HT1080 (cell line): Measurements from ENCODE around the gene PPFIA1. TPM values are rescaled to one million over a fixed set of nuclear protein-coding genes. Genes with fewer than 3 reads are reported as not detected.
"Not testable (repeated sequence)": the region's sequence is repeated elsewhere in the genome, so short reads cannot be mapped to it uniquely, and the experiment has no call there.

Source experiments
- DNase-seq: peaks from one replicate; pipeline ENCODE4 v3.0.0-alpha.2; 2015; ENCODE audit warnings: low read depth
- total RNA-seq: library from RNA; depleted of rRNA; stranded (reverse); fragments of >200 nt; shearing (Covaris generic); gene quantifications from 2 replicates; pipeline ENCODE4 v1.2.3, GENCODE V29; 2014

PPFIA1 gene
- total RNA-seq, 1 experiment from 2014 or later: 27.7 TPM

DNA sequence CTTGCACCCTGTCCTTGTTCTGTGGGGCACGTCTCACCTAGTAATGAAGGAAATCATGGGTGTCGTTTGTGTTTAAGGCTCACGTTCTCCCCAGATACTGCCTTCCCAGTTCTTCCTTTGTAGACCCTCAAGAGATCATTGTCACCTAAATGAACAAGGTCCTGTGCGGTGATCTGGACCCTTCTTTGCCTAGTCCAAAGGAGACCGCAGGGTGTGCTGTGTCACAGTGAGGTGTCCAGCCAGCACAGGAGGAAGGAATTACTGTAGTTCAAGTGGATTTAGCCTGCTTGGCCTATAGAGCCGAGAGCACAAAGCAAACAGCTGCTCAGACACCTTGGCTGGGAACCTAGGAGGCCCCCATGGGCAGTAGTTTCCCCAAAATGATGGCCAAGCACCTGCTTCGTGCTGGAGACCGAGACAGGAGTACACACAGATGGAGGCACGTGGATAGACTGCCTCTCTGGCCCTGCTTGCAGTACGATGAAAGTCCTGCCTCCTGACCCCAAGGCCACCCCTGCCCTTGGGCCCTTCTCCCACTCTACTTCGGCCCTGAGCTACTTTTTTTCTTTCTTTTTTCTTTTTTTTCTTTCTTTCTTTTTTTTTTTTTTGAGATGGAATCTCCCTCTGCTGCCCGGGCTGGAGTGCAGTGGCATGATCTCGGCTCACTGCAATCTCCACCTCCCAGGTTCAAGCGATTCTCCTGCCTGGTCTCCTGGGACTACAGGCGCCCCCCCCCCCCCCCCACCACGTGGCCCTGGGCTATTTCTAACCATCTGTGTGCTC is 19.4 kb upstream of the PPFIA1 start:
- no peak for DNase-seq

DNA sequence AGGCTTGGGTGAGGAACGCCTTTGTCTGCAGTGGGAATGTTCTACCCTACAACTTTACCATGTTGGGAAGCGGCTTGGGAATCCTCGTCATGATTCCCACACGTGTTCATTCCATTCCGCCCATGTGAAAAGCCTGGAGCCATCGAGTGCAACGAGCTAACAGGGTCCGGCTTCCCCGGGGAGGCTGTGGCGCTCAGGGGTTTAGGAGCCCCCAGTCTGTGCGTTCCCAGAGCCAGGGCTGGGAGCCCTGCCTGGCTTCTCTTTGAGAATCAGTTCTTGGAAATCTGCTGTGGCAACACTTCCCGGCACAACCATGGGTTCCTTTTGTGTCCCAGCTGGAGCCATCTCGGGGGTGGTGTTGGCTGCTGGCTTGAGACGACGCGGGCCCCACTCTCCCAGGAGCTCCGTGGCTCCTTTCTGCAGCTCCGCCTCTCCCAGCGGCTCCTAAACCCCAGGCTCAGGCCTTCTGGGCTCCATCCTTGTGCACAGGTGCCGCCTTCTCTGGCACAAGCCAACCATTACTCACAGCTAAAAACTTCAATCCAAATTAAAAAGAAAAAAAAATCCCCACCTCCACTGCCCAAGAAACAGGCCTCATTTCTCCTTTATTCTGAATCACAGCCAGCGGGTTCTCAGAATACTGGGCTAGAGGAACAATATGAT is 18.7 kb upstream of the PPFIA1 start:
- DNase-seq: no peak

DNA sequence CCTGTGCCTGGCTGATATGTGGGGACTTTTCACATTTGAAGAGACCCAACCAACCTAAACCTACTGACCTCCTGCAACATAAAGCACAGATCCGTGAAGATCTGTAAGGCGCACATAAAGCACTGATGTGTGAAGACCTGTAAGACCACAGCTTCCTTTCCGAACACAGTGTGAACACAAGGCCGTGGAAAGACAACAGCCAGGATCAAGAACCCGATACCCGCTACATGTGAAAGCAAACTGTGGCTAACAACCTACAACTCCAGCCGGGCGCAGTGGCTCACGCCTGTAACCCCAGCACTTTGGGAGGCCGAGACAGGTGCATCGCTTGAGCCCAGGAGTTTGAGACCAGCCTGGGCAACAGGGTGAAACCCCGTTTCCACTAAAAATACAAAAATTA is 17.6 kb upstream of the PPFIA1 start:
- no peak for DNase-seq

DNA sequence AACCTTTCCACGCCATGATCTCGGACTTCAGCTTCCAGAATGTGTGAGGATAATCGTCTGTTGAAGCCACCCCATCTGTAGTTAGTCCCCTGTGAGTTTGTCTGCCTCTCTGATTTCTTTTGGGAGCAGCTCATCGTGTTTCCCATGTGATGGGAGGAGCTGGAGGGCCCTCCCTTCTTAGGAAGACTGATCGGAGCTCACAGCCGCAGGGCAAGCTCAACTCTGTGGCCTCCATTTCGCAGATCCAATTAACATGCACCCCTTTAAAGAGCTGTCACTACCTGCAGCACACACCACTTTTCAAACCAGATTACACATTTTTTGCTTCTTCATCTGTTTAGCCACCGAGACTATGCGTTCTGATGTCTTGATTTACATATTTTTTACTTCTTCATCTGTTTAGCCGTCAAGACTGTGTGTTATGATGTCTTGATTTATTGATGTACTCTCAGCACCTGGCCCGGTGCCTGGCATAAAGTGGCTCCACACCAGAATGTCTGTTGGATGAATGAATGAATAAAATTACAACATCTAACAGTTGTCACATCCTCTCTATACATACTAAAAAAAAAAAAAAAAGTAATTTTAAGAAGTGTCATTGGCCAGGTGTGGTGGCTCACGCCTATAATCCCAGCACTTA is 14.9 kb upstream of the PPFIA1 start:
- DNase-seq: no peak

DNA sequence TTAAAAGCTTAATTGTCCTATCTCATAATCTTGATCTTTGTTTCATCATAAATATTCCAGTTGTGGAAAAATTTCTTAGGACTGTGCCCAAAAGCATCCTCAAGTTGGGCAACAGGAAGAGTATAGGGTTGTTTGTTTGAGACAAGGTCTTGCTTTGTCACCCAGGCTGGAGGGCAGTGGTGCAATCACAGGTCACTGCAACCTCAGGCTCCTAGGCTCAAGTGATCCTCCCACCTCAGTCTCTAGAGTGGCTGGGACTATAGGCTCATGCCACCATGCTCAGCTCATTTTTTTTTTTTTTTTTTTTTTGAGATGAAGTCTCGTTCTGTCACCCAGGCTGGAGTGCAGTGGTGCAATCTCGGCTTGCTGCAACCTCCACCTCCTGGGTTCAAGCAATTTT is 11.4 kb upstream of the PPFIA1 start:
- DNase-seq: not testable (repeated sequence)

DNA sequence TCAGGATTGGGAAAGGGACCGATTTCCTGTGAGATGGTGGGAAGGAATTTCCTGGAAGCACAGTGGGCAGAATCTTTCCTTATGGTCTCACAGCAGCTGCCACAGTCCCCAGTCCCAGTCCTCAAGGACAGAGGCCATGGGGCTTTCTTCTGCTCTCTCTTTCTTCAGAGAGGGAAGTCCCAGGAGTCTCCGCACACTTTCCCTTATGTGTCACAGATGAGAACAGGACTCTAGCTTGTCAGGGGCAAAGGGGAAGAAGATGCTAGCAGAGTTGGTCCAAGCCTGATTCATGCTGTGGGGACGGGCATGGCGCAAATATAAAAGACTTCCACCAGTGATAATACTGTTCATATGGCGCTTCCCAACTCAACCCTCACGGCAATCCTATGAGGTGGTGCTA is 7.5 kb upstream of the PPFIA1 start:
- no peak for DNase-seq

DNA sequence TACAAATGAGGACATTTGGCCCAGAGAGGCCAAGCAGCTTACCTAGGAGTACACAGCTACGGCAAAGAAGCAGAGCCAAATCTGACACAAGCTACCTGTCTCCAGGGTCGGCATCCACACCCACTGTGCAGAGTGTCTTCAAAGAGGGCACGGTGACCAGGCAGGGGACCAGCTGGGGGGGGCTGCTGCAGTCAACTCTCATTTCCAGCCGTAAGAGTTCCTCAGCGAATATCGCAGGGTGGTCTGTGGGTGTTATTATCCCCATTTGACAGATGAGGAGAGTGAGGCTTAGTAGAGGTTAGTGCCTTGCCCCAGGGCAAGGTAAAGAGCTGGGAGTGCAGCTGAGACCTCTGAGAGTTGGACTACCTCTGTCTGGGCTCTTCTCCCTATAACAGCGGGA is 7.1 kb upstream of the PPFIA1 start:
- no peak for DNase-seq

DNA sequence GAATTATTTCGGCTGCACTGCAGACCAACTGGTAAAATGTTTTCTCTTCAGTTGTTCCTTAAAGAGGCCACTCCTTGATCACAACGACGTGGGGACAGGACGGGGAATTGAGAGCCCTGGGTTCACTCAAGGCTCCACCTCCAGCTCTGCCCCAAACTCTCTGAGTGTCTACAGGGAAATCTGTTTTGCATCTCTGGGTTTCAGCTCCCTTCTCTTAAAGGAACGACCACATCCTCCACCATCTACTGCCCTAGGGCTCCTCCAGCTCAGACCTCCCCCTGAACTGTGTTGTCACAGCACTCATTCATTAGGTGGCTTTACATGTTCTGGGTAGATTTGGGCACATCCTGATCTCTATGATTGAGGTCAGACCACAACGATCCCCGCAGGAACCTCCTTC is 5.1 kb upstream of the PPFIA1 start:
- no peak for DNase-seq

DNA sequence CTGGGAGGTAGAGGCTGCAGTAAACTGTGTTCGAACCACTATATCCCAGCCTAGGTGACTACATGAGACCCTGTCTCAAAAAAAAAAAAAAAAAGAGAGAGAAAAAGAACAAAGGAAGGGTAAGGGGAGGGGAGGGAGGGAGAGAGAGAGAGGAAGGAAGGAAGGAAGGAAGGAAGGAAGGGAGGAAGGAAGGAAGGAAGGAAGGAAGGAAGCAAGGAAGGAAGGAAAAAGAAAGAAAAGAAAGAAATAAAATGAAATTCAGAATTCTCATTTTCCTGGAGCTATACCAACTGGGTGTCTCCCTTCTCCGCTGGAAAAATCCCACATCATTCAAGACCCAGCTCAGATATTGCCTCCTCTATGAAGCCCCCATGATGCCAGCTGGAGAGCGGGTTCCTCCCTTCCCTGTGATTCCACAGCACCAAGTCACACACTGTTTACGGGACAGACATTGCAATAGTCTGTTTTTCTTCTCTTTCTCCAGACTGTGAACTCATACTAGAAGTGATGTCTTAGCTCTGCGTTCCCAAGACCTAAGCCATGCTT is 3.0 kb upstream of the PPFIA1 start:
- DNase-seq: no peak

DNA sequence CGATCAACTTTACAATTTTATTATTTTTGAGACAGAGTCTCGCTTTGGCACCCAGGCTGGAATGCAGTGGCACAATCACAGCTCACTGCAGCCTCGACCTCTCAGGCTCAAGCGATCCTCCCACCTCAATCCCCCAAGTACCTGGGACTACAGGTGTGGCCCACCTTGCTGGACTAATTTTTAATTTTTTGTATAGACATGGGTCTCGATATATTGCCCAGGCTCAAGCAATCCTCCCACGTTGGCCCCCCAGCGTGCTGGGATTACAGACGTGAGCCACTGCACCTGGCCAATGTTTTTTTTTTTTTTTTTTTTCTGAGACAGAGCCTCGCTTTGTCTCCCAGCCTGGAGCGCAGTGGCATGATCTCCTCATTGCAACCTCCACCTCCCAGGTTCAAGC is 2.0 kb upstream of the PPFIA1 start:
- no peak for DNase-seq

DNA sequence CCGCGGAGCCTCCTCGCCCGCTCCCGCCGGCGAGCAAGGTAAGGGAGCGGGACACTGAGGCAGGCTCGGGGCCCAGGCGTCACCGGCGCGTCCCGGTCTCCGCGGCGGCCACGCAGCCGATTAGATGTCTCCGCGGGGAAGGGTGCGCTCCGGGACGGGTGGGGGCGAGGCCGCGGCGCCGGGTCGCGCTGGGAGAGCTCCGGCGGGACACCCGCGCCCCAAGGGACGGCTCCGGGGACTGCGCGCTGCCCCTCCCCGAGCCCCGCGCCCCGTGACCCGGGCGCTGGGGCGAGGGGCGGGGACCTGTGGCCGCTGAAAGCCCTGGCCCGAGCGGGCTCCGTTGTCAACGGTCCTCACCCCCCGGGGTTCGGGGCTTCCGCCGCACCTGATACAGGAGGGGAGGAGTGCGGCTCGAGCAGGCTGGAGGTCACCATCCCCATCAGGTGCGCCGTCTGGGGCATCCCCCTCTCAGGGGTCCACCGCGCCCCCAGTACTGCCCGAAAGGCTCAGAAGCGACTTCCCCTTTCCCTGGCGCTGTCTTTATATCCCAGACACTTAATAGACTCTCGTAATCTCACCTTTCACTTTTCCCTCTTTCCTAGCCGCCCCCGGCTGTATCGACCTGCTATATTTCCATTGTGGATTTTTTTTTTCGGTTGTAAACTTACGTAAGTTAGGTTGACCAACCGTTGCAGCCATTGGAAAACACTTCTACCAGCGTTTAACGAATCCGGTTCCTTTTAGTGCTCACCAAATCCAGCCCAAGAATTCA is 573 bp downstream of the PPFIA1 start:
- no peak for DNase-seq

DNA sequence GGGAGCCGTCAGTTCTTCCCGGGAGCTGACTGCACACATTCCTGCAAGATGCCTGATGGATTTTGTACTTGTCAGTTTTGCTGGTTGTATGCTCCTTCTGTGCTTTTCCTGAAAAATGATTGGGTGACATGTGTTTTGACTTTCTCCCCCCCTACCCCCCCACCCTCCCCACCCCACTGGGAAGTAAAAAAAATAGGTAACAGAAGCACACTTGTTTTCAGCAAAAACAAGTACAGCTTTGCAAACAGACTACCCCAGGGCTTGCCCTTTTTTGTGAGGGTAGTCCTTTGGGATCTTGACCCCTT is 1.1 kb downstream of the PPFIA1 start:
- no peak for DNase-seq

DNA sequence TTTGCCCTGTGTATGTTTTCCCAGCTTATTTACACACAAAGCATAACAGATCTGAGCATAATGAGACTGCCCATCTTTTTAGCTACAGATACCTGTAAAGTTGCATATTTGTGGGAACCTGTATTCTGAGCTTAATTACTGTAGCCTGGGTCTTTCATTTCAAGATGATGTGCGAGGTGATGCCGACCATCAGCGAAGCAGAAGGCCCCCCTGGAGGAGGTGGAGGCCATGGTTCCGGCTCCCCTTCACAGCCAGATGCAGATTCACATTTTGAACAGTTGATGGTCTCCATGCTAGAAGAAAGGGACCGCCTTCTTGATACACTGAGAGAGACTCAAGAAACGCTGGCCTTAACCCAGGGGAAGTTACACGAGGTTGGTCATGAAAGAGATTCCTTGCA is 1.5 kb downstream of the PPFIA1 start:
- DNase-seq: no peak

DNA sequence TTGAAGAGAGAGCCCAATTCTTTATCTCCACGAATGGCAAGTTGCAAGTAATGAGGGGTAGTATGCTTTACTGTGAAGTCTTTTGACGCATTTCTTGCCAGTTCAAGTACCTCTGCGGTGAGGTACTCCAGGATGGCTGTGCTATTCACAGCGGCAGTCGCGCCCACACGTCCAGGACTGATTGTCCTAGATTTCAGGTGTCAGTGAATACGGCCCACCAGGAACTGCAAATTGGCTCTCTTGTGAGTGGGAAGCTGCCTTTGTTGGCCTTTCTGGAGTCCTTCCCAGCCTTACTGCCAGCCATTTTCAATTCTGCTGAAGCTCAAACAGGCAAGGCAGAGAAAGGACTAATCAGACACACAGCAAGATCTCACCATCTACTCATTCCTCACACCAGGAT is 8.5 kb downstream of the PPFIA1 start:
- DNase-seq: no peak

DNA sequence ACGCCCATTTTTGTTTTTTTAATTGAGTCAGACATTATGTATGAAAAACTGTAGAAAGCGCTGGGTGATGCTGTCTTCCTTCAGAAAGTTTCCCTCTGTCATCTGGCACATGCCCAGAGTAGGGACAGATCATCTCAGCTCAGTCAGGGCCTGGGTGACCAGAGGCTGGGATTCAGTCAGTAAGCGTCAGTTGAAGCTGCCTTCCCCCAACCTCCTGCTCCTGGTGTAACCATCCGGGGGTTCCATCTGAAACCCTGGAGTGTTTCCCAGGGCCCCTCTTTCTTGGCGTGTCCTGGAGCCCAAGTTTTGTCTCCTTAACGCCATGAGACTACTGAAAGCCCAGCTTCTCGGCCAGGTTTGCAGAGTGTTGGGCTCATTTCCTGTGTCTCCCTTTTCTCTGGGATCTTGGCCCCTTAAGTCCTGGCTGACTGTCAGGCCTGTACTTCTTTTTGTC is 10.7 kb downstream of the PPFIA1 start:
- no peak for DNase-seq

DNA sequence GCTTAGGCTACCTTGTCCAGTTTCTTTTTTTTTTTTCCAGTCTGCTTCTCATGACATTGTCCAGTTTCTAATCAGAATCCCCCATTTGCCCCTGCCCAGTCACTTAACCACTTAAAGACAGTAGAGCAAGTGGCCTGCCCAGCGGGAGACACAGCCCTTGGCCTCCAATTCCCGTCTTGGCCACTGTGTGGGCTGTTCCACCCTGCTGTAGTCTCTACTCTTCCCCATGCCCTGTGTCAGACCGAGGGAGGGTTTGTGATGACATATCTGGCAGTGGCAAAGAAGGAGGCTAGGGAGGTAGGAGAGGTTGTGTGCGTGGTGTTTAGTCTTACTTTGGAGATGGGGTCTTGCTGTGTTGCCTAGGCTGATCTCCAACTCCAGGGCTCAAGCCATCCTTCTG is 11.5 kb downstream of the PPFIA1 start:
- DNase-seq: no peak

DNA sequence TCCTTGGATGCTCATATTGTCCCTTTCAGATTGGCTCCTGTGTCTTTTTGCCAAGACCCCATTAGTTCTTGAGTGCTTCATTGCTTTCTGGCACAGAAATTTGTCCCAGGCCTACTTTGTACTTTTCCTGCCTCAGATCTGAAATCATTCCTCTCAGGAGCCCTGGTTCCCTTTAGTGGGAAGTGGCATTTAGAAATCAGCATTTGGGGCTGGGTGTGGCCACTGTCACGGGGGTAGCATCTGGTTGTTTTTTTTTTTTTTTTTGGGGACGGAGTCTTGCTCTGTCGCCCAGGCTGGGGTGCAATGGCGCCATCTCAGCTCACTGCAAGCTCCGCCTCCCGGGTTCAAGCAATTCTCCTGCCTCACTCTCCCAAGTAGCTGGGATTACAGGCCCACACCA is 18.2 kb downstream of the PPFIA1 start:
- DNase-seq: no peak

DNA sequence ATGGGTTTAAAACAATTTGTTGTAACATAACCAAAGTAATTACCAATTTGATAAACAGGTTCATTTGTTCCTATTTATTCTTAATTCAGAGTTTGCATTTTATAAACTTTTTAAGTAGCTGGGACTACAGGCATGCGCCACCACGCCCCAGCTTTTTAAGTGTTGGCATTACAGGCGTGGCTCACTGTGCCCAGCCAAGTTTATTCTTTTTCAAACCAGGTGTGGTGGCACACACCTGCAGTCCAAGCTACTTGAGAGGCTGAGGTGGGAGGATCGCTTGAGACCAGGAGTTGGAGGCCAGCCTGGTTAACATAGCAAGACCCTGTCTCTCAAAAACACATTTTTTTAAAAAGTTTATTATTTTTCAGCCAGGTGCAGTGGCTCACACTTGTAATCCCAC is 19.1 kb downstream of the PPFIA1 start:
- no peak for DNase-seq

DNA sequence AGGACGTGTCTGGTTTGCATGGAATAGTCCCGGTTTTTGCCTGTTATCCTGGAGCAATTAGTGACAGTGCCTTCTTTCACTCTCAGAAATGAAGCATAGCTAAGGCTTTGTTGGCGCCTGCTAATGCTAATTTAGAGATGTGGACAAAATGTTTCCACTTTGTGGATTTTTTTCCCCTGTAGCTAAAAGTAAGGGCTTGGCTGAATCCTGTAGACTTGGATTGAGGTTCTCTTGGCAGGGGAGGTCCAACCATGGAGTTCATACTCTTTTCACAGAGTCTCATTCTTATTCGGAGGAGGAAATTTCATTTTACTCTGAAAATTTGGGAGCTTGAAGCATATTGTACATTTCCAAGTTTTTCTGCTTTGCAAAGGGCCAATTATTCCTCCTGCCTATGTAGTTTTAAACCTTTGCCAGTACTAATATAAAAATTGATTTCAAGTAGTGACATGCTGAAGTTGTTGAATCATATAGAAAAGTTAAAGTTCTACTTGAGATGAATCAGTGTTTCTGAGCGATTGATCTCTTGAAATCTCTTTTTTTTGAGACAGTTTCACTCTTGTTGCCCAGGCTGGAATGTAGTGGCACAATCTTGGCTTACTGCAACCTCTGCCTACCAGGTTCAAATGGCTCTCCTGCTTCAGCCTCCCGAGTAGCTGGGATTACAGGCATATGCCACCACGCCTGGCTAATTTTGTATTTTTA is 20.0 kb downstream of the PPFIA1 start:
- no peak for DNase-seq

DNA sequence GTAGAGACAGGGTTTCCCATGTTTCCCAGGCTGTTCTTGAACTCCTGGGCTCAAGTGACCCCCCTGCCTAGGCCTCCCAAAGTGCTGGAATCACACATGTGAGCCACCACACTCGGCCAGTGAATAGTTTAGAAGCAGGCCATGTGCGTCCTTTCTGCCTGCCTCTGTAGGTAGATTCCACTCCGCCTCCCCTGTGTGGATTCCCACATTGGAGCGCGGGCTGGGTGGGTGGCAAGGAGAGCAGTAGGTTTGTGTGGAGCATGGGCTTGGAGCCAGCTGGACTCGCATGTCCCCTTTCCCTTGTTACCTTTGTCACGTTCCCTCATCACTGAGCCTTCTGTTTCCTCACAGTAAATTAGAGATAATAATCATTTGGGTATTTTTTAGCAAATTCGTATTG is 21.7 kb downstream of the PPFIA1 start:
- no peak for DNase-seq

DNA sequence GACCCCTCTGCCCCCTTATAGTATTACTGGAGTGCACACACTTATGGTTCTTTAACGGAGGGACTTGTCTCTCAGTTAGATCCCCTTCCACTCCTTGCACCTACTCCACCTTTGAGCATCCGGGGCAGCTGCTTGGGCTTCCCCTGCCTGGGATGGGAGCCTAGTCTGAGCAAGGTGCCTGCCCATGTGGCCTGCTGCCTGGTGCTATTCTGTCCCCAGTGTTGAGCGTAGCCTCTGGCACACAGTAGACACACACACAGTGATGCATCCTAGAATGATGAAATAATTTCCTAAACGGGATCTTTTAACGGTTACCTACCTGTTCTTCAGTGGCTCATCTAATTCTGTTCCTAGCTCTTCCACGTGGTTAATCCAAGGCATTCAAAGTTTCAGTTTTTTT is 22.4 kb downstream of the PPFIA1 start:
- no peak for DNase-seq
